Endodermal cell (in vitro differentiated cells): ENCODE results near the gene MTHFD1L. TPM values are rescaled to one million over a fixed set of nuclear protein-coding genes. Genes with fewer than 3 reads are reported as not detected.

Experiments used
- DNase-seq: peaks from one replicate; pipeline ENCODE4 v3.0.0-alpha.2; 2017
- H3K27ac ChIP-seq: 2 replicates; pipeline ENCODE4 v1.5.1; 2013; ENCODE audit warnings: mild to moderate bottlenecking, low read depth, low read length, moderate library complexity
- H3K27me3 ChIP-seq: 2 replicates; pipeline ENCODE4 v1.6.1; 2013; ENCODE audit warnings: mild to moderate bottlenecking, low read length, moderate library complexity; ENCODE audit not compliant: insufficient read depth, control insufficient read depth, poor library complexity, severe bottlenecking
- H3K36me3 ChIP-seq: 2 replicates; pipeline ENCODE4 v1.7.0; 2013; ENCODE audit warnings: mild to moderate bottlenecking, low read length, moderate library complexity; ENCODE audit not compliant: control insufficient read depth, insufficient read depth
- H3K4me1 ChIP-seq: one replicate; pipeline ENCODE4 v1.7.0; 2013; ENCODE audit warnings: low read length; ENCODE audit not compliant: control insufficient read depth, insufficient read depth
- H3K4me3 ChIP-seq: 2 replicates; pipeline ENCODE4 v1.5.1; 2013; ENCODE audit warnings: mild to moderate bottlenecking, low read length, moderate library complexity
- H3K9ac ChIP-seq: 2 replicates; pipeline ENCODE4 v1.6.1; 2013; ENCODE audit warnings: mild to moderate bottlenecking, low read length, moderate library complexity; ENCODE audit not compliant: poor library complexity, severe bottlenecking; ENCODE audit errors: extremely low read depth
- H3K9me3 ChIP-seq: 2 replicates; pipeline ENCODE4 v1.6.1; 2013; ENCODE audit warnings: mild to moderate bottlenecking, low read length, moderate library complexity; ENCODE audit not compliant: control insufficient read depth
- H3K27ac Mint-ChIP-seq: 2 replicates; pipeline ENCODE4 v1.8.0; 2020; ENCODE audit warnings: mixed read lengths
- H3K27me3 Mint-ChIP-seq: 2 replicates; pipeline ENCODE4 v1.8.0; 2021; ENCODE audit warnings: mild to moderate bottlenecking, mixed read lengths; ENCODE audit not compliant: insufficient read depth
- H3K36me3 Mint-ChIP-seq: 2 replicates; pipeline ENCODE4 v1.8.0; 2020; ENCODE audit warnings: low read depth, mixed read lengths
- H3K4me1 Mint-ChIP-seq: 2 replicates; pipeline ENCODE4 v1.8.0; 2020; ENCODE audit warnings: mixed read lengths
- H3K4me3 Mint-ChIP-seq: 2 replicates; pipeline ENCODE4 v1.8.0; 2020; ENCODE audit warnings: mild to moderate bottlenecking, moderate library complexity, mixed read lengths
- H3K9me3 Mint-ChIP-seq: 2 replicates; pipeline ENCODE4 v1.8.0; 2020; ENCODE audit warnings: mild to moderate bottlenecking, mixed read lengths
- CTCF ChIP-seq: fragments of 200-600 bp; sonication (generic); conservative IDR thresholded peaks from 2 replicates; pipeline ENCODE4 v1.5.0; 2021; ENCODE audit warnings: antibody characterized with exemption, mild to moderate bottlenecking
- WGBS, 2 experiments: methylation state at CpG; one replicate each; pipeline versions ENCODE4 v1.1.5 to v1.1.7; 2013; ENCODE audit warnings: missing lambda C conversion rate in 2 of 2, mixed read lengths in 1 of 2; ENCODE audit not compliant: insufficient coverage in 1 of 2, insufficient read length in 1 of 2; 5-methylcytosine and 5-hydroxymethylcytosine counted together
- total RNA-seq, 2 donors: library from RNA; stranded (reverse); fragmentation: NEBNext Ultra II Directional in 1 of 2; extraction: Animal tissue kit (Norgen Biotek cat#: 25700) in 1 of 2; gene quantifications; 2 replicates in 1 of 2; 3 replicates in 1 of 2; pipeline ENCODE4 v1.2.1, GENCODE V29; 2021

The MTHFD1L gene
- total RNA-seq, 2 donors from 2014 or later: 70.2 to 72.6 TPM

- H3K4me3 Mint-ChIP-seq: no peak overlapping the region
- H3K36me3 Mint-ChIP-seq: peaks cover 34% of the 10 kb centered on the region
- Histone ChIP-seq H3K4me3 (no peak overlapping the region), H3K4me1 (no peaks in the 10 kb centered on the region), H3K27me3 (no peaks in the 10 kb centered on the region), H3K9me3 (no peaks in the 10 kb centered on the region), H3K27ac (no peak overlapping the region), H3K36me3 (peaks cover 59% of the 10 kb centered on the region), H3K9ac (no peak overlapping the region)
- no peaks in the 10 kb centered on the region for H3K9me3 Mint-ChIP-seq
- peaks cover 10% of the 10 kb centered on the region for H3K4me1 Mint-ChIP-seq
- no peak for DNase-seq
- 80 to 90% methylated on average over 1 of the region's 1 CpG for WGBS, 2 experiments
- no peak overlapping the region for H3K27ac Mint-ChIP-seq
- TF ChIP-seq CTCF: no peak
- H3K27me3 Mint-ChIP-seq: no peaks in the 10 kb centered on the region
Observed at GRCh38 chr6:151027295-151027747, 161.8 kb downstream of the MTHFD1L start.

- no peak overlapping the region for H3K27ac Mint-ChIP-seq
Observed at GRCh38 chr6:151027936-151028838, 162.7 kb downstream of the MTHFD1L start.

GRCh38 chr6:151029970-151030369, 164.5 kb downstream of the MTHFD1L start:
- Histone ChIP-seq H3K36me3 (peaks cover 62% of the 10 kb centered on the region), H3K4me1 (no peaks in the 10 kb centered on the region), H3K27me3 (no peaks in the 10 kb centered on the region), H3K9me3 (no peaks in the 10 kb centered on the region), H3K27ac (no peak overlapping the region), H3K9ac (no peak overlapping the region), H3K4me3 (no peak overlapping the region)
- Mint-ChIP-seq H3K4me3 (no peak overlapping the region), H3K4me1 (peaks cover 5% of the 10 kb centered on the region), H3K27ac (no peak overlapping the region), H3K27me3 (no peaks in the 10 kb centered on the region), H3K36me3 (peaks cover 35% of the 10 kb centered on the region), H3K9me3 (no peaks in the 10 kb centered on the region)
- WGBS, 2 experiments: 93 to 100% methylated on average over 3 to 4 of the region's 5 CpGs
- TF ChIP-seq CTCF: no peak
- no peak for DNase-seq

More at GRCh38 chr6:151027936-151028838, 162.7 kb downstream of the MTHFD1L start:
- Mint-ChIP-seq H3K9me3 (no peaks in the 10 kb centered on the region), H3K4me1 (peaks cover 5% of the 10 kb centered on the region), H3K36me3 (peaks cover 35% of the 10 kb centered on the region), H3K4me3 (no peak overlapping the region), H3K27me3 (no peaks in the 10 kb centered on the region)
- Histone ChIP-seq H3K9me3 (no peaks in the 10 kb centered on the region), H3K4me1 (no peaks in the 10 kb centered on the region), H3K27ac (no peak overlapping the region), H3K27me3 (no peaks in the 10 kb centered on the region), H3K9ac (no peak overlapping the region), H3K4me3 (no peak overlapping the region), H3K36me3 (peaks cover 59% of the 10 kb centered on the region)
- 94 to 96% methylated on average over 8 to 15 of the region's 15 CpGs for WGBS, 2 experiments
- no peak for TF ChIP-seq CTCF
- DNase-seq: no peak
